NCI-H1417 treated with DMSO at 0.1 percent for 48 hours (cell line): Measurements from ENCODE around the gene SHE.
"Not testable (repeated sequence)": the region's sequence is repeated elsewhere in the genome, so short reads cannot be mapped to it uniquely, and the experiment has no call there.

ENCODE experiments used
- DNase-seq: peaks from one replicate; lab custom pipeline; 2025; lab: John Stamatoyannopoulos, UW

SHE gene

DNA sequence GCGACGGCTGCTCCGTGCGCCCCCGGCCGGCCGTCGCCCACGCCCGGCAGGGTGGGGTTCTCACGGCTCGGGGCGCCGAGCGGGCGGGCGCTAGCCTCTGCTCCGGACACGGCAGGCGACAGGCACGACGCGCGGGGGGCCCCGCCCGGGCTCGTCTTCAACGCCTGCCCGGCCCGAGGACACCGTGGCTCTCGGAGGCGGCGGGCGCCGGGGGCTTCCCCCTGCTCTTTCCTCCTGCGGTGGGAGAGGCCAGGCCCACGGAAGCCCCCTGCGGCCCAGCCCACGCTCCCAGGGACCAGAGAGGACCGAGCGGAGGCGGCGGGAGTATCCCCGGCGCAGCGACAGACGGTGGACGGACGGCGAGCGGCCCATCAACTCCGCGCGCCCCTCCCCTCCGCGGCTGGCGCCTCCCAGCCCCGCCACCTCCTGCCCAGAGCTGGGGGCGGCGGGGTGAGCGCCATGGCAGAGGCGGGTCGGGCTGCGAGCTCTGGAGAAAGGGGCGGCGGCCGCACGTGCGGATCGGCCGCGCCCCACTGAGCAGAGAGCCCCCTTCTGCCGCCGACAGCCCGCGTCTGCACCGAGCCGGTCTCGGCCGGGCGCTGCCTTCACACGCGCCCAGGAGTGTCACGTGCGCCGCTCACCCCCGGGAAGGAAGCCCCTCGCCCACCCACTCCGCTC, at the start of gene SHE, which contains the start of gene TDRD10:
TSS of gene SHE (minus strand) at position 347 of the 678 bp plus-strand sequence. CDS start 386 bp downstream, outside the sequence.
TSS of gene TDRD10 (plus strand) at position 154 of the 678 bp plus-strand sequence. CDS start 4,685 bp downstream, outside the sequence.
- DNase-seq = no peak

DNA sequence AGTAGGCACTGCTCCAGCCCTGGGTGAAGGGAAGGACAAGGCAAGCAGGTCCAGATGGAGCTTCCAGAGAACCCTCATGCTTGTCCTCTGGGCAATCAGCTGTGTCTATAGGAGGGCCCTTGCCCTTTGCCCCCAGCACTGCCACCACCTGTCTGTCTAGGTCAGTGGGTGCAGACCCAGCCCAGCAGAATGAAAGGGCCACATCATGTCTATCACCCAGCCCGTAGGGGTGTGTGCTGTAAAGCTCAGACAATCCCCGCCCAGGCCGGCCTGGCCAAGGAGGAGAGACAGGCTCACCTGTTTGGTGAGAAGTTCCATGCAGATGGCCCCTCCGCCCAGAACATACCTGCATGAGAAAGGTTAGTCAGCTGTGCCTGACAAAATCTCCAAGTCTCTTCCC, 49.3 kb upstream of the SHE start:
- no peak for DNase-seq

DNA sequence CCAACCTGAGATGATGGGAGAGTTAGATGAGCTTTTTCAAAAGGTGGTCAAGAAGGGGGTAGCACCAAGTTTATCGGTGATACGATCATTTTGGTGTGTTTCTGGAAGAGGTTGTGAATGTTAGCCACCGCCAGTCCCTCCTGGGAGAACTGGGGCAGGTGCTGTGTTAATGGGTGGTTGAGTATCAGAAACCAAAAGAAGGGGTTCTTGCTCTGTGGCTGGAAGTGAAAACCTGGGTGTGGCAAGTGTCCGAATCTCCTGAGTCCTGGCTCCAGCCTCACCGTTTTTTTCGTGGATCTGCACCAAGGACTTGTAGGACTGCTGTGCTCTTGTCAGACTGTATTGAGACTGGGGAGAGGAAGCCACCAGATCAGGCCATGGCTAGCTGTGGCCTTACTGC, 48.4 kb upstream of the SHE start:
- no peak for DNase-seq

GRCh38 chr1:154550070-154550469, 47.9 kb upstream of the SHE start:
- DNase-seq = no peak

GRCh38 chr1:154549202-154549770, 47.1 kb upstream of the SHE start:
- no peak for DNase-seq

DNA sequence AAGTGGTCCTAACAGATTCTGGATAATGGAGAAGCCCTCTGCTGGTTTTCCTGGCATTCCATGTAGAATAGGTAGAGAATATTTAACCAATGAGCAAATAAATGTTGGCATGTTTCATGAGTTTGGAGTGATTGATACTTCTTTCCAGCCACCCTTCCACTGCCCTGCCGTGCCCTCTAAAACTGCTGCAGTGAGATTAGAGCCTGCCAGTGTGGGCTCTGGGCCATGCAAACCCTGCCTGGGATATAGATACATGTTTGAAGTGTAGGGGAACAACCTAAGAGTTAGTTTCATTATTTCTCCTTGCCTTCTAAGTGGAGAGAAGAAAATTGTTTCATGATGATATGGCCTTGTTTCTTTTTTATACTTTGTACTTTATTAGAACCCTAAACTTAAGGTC, 45.8 kb upstream of the SHE start:
- DNase-seq = no peak

GRCh38 chr1:154547105-154547732, 45.0 kb upstream of the SHE start:
- no peak for DNase-seq

DNA sequence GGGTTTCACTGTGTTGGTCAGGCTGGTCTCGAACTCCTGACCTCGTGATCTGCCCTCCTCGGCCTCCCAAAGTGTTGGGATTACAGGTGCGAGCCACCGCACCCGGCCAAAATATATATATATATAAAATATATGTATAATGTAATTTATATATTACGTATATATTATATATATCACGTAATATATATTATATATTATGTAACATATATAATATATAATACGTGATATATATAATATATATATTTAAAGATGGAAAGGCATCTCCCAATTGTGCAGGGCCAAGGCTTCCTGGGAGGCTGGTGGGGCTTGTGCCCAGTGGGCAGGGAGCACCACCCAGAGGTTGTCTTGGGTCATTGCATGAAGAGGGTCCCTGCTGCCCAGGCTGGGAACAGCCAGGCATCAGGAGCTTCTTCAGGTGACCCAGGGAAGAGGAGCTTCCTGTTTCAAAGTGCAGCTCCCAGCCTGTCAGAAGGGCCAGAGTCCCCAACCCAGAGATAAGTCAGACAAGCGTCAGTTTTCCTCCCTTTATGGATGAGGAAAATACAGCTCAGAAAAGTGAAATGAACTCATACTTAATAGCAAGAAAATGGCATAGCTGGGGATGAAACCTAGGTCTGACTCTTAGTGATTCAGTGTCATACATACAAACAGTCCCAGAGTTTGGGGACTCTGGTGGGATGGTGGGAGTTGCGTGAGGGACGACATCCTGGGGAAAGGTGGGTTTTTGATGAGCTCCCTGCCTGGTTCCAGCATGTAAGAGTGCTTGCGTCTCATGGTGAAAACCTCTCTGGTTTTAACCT, 44.3 kb upstream of the SHE start:
- DNase-seq = no peak

GRCh38 chr1:154541231-154541630, 39.0 kb upstream of the SHE start:
- no peak for DNase-seq

GRCh38 chr1:154539486-154540483, 37.6 kb upstream of the SHE start:
- no peak for DNase-seq

GRCh38 chr1:154536570-154536969, 34.4 kb upstream of the SHE start:
- no peak for DNase-seq

GRCh38 chr1:154533952-154534844, 32.0 kb upstream of the SHE start:
- no peak for DNase-seq

DNA sequence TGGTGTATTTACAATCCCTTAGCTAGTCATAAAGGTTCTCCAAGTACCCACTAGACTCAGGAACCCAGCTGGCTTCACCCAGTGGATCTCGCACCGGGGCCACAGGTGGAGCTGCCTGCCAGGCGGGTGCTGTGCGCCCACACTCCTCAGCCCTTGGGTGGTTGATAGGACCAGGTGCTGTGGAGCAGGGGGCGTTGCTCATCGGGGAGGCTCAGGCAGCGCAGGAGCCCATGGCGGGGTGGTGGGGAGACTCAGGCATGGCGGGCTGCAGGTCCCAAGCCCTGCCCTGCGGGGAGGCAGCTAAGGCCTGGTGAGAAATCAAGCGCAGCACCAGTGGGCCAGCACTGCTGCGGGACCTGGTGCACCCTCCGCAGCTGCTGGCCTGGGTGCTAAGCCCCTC, 29.7 kb upstream of the SHE start:
- DNase-seq = not testable (repeated sequence)

- DNase-seq = no peak
Measured at GRCh38 chr1:154529308-154529707, 27.1 kb upstream of the SHE start.

GRCh38 chr1:154527192-154527591, 25.0 kb upstream of the SHE start:
- no peak for DNase-seq

DNA sequence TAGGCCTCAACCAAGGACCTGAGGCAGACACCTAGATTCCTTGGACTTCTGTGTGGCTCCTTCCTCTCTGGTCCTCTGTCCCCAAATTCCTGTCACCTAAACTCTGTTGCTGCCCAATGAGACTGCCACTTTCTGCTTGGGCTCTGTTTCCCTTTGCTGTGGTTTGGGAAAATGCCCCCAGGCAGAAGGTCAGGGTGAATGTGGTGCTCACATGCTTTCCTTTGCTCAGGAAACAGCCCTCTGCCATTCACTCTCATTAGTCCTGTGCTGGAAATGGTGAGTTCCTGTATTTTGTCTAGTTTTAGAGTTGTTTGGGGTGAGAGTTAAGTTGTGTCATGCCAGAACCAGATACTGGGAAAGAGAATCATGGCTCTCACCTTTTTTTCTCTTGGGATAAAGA, 22.7 kb upstream of the SHE start:
- no peak for DNase-seq

GRCh38 chr1:154521695-154522094, 19.5 kb upstream of the SHE start:
- no peak for DNase-seq

DNA sequence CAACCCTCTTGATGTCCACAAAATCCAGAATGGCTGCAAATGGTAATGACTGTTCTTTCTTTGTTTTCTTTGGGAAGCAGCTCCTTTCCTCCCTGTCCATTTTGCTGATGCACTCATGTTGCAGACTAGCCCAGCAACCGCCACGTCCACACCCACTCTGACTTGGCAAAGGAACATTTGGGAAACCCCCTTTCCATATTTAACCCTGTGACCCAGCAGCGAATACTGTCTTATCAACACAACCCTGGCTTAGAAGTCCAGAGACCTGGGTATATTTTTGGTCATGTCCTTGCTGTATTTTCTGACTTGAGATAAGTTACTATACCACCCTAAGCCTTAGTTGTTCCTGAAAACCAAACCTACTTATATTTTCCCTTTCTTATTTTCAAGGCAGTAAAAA, 18.1 kb upstream of the SHE start:
- DNase-seq = no peak

- no peak for DNase-seq
Measured at GRCh38 chr1:154519591-154519991, 17.4 kb upstream of the SHE start.

DNA sequence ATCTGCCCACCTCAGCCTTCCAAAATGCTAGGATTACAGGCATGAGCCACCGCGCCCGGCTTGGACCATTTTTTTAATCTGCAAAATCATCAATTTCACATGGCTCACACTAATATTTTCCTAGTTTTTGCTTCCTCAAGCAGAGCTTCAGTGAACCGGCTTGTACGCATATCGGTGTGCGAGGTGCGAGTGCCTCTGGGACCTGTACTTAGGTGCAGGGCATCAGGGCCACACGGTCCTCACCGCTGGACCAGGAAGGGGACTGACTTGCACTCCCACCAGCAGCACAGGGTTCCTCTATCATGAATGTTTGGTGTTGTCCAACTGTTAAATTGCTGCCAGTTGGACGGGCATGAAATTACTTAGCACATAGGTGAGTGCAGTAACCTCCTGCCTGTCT, 15.4 kb upstream of the SHE start:
- no peak for DNase-seq
